HTERT RPE-1 (cell line): ENCODE data around the gene SPDEF.

Experiments
- in situ Hi-C: fragments of 300-500 bp; cut with MboI; formaldehyde crosslinking; loops from 4 replicates; pipeline ENCODE4 v1.14.3; 2020; ENCODE audit warnings: low sequenced_read_pairs

SPDEF gene

DNA sequence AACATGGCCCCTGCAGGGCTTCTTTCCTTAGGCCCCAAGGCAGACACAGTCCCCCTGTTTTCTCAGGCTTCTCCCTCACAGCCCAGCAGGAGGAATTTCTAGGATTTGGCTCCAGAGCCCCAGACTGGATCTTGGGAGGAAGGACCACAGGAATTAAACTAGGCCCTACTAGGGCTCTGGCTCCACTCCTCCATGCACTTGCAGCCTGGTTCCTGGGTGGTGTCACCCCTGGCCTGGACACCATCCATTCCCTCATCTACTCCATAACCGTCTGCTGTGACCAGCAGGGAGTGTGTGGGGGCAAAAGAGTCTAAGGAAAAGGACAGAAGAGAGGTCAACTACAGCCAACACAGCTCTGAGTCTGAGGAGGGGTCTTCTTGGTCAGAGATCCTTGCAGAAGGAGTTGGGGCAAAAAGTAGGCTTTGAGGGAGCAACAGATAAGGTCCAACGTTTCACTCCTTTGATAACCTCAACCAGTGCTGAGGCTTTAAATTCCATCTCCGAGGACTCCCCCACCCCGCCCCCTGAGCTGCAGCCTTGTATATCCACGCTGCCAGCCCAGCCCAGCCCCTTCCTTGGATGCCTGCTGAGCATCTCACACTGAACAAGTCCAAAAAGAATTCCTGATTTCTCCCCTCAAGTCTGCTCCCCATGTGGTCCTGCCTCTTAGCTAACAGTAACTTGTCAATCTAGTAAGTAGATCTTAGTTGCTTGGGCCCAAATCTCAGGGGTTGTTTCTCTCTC is 27.9 kb upstream of the SPDEF start:
- in situ Hi-C loops: no loop called here

DNA sequence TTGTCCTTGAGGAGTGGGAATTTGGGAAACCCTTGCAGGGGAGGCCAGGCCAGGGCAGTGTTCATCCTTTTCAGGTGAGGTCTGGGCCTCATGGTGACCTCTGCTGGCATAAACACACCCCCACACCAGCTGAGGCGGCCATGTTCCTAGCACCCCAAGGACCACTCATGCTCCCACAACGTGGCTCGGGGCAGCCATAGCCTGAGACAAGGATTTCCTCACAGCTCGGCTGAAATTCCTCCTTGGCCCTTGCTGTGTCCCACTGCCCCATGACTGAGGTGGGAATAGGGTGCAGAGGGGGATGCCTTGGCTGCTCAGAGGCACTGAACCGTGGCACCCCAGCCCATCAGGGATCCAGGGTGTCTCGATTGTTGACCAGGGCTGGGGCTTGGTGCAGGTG is 27.3 kb upstream of the SPDEF start:
- in situ Hi-C loops: no loop called here

DNA sequence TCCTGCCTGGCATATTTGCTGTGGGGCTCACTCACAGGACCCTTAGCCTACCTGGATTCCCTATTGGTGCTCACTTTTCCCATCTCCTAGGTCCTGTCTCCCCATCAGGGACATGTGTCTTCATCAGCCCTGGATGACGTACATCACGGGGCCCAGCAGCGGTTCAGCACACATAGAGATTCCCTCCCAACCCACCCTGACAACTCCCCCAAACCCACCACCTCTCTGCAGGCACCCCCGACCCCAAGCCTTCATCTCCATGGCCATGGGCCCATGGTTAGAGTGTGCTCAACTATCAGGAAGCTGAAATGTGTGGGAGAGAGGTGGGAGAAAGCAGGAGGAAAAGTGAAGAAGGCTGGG is 25.4 kb upstream of the SPDEF start:
- in situ Hi-C loops: no loop called here

DNA sequence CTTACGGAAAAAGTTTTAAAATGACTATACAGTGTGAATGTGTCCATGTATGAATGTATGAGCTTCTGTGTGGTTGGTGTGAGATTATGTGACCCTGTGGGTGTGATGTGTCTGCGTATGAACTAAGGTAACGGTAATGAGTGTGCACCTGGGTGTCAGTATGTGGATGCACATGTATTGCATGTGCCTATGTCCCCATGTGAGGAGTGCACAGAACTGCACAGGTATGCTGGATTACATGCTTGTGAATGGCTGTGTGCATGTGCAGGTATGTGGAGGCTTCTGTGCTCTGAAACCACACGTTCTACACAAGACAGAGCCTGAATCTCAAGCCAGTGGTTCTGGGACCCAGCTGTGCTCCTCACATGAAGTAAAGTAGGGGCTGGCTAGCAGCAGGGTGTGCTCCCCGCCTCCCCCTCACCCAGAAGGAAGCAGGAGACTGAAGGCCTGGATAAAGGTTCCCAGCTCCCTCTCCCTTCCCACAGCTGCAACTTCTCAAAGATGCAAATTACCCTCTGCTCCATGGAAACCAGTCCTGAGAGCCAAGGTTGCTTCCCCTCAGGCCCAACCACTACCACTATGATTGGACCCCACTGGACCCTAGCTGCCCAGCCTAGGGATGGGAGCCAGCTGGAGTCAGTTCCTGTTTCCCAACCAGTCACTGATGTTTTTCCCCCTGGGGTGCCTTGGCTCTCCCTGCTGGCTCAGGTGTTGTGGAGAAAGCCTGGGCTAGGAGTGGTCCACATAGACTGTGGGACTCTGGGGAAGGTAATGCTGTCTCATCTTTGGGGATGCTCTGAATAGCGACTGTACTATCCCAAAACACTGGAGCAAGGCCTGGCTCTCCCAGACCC is 24.8 kb upstream of the SPDEF start:
- in situ Hi-C loops: no loop called here

DNA sequence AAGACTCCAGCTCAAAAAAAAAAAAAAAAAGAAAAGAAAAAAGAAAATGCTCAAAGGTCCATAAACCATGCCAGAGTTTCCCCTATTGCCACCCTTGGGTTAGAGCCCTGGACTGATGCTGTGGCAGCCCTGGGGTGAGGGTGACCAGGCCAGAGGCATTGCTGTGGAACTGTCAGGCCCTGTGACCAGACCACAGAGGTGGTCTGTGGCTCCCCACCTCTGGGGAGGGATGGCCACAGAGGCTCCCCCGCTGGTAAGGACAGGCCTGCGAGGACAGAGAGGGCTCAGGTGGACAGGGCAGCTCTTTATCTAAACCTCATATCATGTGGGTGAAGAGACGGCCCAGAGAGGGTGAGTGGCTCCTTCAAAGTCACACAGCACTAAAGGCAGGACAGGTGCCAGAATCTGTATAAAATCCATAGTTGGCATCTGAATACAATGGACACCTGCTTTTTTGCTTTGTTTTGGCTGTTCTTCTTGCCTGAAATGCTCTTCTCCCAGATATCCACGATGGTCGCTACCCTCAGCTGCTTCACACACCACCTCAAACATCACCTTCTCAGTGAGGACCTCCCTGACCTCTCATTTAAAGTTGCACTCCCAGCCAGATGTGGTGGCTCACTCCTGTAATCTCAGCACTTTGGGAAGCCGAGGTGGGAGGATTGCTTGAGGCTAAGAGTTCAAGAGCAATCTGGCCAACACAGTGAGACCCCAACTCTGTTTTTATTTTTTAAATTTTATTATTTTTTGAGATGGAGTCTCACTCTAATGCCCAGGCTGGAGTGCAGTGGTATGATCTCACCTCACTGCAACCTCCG is 22.5 kb upstream of the SPDEF start:
- in situ Hi-C loops: no loop called here

DNA sequence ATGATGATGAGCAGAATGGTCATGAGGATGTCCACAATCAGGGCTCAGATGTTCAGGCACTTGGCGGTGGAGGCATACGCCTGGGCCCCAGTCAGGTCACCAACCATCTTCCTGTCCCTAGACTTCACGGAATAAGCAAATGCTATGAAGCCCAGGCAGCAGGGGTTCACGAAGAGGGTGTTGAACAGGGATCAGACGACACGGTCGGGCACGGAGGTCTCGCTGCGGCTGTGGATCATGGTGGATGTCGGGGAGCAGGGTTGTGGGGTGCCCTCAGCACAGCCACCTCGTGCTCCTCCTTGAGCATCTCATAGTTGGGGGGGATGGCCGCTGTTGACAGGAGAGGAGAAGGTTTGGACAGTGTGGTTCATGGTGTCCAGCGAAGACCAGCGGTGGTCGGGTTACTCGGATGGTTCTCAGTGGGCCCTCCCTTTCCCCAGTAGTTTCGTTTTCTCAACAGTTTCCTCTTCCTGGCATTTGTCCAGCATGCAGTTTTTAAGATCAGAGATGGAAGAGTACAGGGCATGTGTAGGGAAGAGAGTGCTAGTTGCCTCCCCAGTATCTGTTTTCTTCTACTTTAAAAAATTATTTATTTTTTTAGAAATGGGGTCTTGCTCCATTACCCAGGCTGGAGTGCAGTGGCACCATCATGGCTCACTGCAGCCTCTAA is 20.3 kb upstream of the SPDEF start:
- in situ Hi-C loops: no loop called here

DNA sequence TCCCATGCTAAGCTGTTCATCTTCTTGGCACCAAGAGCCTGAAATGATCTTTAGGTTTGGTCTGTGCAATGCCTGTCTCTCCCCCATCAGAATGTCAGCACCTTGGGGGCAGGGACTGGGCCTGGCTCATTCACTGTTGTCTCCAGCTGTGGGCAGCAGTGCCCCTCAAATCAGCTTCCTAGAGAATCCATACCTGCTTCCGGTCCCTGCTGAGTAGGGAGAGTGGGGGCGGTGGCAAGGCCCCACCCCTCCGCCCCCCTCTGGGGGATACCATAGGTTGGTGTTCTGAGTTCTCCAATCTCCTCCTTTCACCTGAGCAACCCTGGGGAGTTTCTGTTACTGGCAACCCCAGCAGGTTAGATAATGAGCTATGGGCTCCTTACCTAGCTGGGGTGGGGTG is 19.2 kb upstream of the SPDEF start:
- in situ Hi-C loops: no loop called here

DNA sequence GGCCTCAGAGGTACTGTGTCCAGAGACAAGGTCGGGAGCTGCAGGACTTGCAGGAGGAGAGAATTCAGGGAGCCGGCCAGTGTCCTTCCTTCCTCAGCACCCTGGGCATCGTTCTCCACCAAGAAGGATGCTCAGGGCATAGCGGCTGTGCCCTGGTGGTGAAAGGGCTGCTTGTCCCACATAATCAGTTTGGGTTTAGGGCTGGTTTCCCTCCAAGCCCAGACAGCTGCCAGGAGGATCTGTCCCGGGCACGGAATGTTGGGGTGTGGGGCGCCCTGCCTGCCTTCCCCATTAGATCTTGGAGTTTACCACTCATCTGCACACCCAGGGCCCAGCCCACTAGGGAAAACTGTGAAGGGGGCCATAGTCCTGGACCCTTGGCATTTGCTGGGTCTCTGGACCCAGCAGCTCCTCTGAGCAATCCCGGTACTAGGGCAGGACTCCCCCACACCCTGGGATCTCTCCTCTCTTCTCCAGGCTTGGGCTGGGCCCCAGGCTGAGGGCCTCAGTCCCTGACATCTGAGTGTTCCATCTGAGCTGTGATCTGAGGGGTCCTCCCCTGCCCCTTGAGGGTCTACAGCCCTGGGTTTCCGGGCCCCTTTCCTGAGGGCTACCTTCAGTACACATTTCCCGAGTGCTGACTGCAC is 18.6 kb upstream of the SPDEF start:
- in situ Hi-C loops: no loop called here

DNA sequence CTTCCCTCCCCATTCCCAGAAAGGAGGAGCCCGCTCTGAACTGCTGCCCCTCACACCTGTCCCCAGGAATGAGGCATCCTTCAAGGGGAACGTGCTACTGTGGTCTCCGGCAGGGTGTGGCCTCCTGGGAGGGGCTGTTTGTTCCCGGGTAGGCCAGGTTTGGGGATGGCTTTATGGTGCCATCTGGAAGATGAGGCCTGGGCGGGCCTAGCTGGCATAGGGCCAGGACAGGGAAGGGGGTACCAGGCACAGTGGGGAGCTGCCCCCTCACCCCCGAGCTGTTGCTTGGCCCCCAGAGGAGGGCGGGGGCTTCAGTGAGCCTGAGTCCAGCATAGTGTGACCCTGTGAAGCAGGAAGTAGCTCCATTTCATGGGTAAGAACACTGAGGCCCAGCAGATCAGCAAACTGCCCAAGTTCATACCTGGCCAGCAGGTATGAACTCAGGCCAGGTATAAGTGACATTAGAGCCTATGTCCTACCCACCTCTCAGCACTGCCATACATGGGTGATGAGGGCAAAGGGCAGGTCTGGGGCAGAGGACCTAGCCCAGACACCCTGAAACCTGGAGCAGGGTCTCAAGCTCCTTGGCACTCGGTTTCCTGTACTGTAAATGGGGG is 17.5 kb upstream of the SPDEF start:
- in situ Hi-C loops: no loop called here

DNA sequence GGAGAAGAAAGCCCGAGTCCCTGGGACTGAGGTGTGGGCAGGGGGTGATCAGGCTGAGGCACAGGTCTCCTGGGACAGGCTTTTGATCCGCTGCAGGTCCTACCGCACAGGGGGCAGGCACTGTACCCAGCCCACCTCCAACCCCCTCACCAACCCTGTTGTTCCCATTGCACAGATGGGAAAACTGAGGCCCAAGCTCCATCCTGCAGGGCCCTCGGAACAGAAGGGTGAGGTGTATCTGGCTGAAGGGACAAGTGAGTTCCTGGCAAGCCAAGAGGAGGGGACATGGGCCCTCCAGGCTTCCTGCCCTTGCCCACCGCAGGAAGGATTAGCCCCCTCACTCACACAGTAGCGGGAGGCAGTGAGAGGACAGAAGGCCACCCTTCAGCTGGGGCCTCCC is 16.5 kb upstream of the SPDEF start:
- in situ Hi-C loops: no loop called here

DNA sequence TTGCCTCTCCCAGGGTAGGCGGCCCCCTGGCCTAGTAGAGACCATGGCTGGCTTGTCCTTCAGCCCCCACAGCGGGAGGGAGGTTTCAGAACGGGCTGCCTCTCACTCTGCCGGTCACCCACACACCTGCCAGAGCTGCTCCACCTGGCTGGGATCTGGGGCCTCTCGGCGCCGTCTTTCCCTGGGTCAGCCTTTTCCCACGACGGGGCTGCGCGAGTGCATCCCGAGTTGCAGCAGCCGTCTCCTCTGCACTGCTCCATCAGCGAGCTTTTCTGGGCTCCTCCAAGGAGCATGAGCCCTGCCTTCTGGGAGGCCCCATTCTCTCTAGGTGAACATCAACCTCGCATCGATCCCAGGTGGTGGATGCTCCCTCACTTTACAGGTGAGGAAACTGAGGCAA is 15.9 kb upstream of the SPDEF start:
- in situ Hi-C loops: no loop called here

DNA sequence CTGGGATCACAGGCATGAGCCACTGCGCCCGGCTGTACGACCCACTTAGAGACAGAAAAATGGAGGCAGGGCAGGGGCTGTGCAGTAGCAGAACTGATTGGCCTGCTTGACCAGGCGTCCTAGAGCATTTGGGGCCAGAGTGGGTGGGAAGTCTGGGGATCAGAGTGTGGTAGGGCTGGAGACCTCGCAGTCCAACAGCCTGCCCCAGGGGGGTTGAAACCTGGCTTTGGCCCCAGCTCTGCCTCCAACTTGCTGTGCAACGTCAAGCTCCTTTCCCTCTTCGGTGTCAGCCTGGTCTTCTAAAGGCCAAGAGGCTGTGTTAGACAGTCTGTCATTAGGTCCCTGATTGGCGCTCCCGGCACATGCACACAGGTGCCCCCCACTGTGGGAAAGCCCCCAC is 15.3 kb upstream of the SPDEF start:
- in situ Hi-C loops: no loop called here

DNA sequence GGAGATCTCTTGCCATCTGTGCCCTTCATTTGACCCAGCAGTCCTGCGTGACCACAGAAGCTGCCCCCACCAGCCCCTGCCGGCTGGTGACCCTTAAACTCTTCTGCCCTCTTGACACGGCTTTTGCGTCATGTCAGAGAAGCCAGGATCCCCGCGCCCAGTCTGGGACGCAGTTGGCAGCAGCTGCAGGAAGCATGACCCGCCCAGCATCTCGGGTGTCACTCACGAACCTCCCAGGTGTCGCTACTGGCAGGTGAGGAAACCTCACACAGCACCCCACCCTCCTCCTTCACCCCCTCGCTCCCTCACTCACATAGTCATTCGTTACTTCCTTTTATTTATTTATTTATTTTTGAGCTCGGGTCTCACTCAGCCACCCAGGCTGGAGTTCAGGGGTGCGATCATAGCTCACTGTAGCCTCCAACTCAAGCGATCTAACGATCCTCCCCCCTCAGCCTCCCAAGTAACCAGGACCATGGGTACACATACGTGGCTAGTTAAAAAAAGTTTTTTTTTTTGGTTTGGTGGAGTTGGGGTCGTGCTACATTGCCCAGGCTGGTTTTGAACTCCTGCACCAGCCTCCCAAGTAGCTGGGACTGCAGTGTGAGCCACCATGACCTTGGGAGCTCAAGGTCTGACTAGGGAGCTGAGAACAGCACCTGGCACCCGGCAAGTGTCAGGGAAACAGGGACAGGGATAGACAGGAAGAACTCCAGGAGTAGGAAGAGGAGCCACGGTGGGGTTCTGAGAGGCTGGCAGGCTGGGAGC is 14.1 kb upstream of the SPDEF start:
- in situ Hi-C loops: no loop called here

DNA sequence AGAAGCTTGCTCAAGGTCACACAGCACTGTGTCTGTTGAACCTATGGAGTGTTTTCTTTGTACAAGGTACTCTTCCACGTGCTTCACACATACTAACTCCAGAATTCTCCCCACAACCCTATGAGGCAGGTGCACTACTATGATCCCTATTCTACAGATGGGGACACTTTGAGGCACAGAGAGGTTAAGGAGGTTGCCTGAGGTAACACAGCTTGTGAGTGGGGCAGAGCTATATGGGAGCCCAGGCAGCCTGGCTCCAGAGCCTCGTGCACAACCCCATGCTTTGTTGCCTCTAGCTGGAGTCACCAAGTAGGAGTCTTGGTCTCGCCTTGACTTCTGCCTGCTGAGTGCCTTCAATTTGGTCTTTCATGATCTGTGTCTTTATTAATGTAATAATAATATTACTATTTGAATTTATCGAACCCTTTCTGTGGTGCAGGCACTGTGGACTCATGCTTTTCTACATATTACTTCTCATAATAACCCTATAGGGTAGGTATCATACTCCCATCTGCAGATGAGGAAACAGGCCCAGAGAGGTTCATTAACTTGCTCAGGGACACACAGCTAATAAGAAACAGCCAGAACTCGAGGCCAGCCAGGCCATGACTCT is 13.3 kb upstream of the SPDEF start:
- in situ Hi-C loops: no loop called here

DNA sequence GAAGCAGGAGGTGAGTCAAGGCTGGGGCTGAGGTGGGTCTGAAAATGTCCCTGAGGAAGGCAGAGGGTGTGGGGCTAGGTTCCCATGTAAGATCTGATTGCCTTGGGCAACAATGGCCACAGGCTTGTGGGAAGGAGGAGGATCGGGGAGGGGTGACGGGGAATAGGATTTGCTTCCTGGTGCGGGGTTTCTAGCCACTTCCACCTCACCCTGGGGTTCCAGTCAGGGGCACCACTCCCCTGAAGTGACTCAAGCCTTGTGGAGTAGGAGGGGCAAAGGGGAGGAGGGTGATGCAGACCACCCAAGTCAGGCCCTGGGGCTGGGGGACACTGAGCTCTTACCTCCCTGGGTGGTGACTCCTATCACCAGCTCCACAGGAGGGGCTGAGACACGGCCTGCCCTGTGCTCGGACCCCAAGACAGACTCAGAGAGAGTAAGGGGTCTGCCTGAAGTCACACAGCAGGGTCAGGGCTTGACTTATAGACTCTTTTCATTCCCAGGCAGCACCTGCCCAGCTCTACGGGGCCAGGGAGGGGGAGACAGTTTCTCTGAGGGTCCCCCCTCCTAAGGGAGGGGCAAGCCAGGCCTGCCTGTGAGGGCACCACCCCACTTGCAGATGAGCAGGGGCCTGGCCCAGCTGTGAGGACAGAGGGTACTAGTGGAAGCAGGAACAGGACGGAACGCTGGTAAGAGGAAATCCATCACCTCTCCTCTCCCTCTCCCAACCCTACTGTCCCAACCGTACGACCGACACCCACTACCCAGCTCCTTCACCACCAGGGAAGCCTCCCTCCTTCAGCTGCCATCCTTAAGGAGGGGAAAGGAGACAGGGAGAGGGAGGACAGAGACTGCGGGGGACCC is 12.4 kb upstream of the SPDEF start:
- in situ Hi-C loops: no loop called here

DNA sequence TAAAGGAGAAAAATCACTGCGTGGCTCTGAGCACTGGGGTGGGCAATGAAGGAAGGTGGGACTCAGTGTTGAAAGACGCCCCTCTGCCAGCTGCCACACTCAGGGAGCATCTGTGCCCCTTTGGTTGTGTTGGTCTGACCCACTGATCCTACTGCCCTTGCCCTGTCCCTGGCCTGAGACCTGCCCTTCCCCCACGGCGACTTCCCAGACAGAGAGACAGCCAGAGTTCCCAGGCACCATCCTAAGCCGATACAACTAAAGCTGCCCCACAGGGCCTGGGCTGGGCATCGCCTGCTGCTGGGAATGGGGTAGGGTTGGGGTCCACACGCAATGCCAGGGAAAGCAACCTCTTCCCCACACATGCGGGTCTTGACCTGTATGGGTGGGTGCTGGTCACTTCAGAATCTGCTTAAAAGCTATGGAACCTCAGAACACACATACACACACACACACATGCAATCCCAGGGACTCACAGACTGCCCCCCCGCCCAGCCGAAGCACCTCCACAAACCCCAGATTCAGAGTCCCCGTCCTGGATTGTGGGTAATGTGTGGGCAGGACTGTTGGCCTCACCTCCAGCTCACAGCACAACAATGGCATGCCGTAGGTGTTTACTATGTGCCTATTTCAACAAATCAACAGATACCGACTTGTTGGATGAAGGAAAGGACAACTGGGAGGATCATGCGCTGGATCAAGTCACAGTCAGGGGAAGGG is 10.9 kb upstream of the SPDEF start:
- in situ Hi-C loops: no loop called here

DNA sequence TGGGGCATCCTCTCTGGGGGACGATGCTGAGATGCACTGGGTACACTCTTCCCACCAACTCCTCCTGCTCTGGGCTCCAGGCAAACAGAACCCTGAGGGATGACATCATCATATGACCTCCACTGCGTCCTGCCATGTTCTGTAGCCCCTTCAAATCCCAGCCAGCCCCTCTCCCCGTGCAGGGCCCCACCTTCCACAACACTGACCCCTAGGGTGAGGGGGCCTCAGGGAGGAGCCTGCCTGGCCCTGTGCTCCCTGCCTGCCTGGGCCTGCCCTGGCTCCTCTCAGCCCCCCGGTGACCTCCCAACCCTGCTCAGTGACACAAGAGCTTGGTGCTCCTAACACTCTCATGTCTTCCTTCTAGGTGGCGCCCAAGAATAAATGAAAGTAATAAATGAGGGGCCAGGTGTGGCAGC is 9.6 kb upstream of the SPDEF start:
- in situ Hi-C loops: no loop called here
